Measurements from ENCODE around the gene SLC31A1. TPM values are rescaled to one million over a fixed set of nuclear protein-coding genes. Genes with fewer than 3 reads are reported as not detected.

The SLC31A1 gene
- total and polyA plus RNA-seq, 2 experiments from 2014 or later: 35.8 to 37.1 TPM

DNA sequence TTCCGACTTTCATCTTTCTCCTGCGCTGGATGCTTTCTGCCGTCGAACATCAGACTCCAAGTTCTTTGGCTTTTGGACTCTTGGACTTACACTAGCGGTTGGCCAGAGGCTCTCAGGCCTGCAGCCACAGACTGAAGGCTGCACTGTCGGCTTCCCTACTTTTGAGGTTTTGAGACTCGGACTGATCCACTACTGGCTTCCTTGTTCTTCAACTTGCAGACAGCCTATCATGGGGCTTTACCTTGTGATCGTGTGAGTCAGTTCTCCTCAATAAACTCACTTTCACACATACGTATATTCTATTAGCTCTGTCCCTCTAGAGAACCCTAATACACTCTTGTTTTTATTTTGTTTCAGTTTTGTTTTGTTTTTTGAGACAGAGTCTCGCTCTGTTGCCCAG, 10.5 kb upstream of the SLC31A1 start:
- H3K9me3 ChIP-seq (ENCODE audit: low read depth): no peaks in the 10 kb centered on the region
- no peaks in the 10 kb centered on the region for H3K27me3 ChIP-seq (replicated peaks; ENCODE audit: insufficient read depth)
- H3F3A ChIP-seq (ENCODE audit: insufficient read depth): no peaks in the 10 kb centered on the region
- TF ChIP-seq EZH2 (IDR thresholded peaks at IDR 0.05; ENCODE audit: insufficient read depth, poor library complexity, severe bottlenecking) (no peak), EZH2phosphoT487 (IDR thresholded peaks at IDR 0.05; ENCODE audit: insufficient read depth, low read depth) (no peak)
- no peaks in the 10 kb centered on the region for H3K4me1 ChIP-seq (ENCODE audit: insufficient read depth)
- no peak overlapping the region for H3K4me2 ChIP-seq (ENCODE audit: unreplicated experiment)
- DNase-seq: no peak
- in situ Hi-C loops (cut with MboI): no loop called here
- H3K9ac ChIP-seq: no peak overlapping the region
- H2AFZ ChIP-seq: no peak overlapping the region
- H3K79me2 ChIP-seq (ENCODE audit: insufficient read depth): peaks cover 44% of the 10 kb centered on the region
- peaks cover 10% of the 10 kb centered on the region; the same call in 1 of the 2 replicates for H3K36me3 ChIP-seq (ENCODE audit: low read depth)
- H3K4me3 ChIP-seq: no peak overlapping the region
- no peak overlapping the region for H3K27ac ChIP-seq
- WGBS, 2 experiments (ENCODE audit: low coverage in 1 of 2, low lambda C conversion rate in 2 of 2, missing lambda C conversion rate in 2 of 2): 97% methylated on average over 10 of the region's 10 CpGs
- H4K20me1 ChIP-seq (ENCODE audit: insufficient read depth): no peaks in the 10 kb centered on the region
- H3K9me2 ChIP-seq (ENCODE audit: insufficient read depth): no peaks in the 10 kb centered on the region

- Histone ChIP-seq H3K4me2 (ENCODE audit: unreplicated experiment) (no peak overlapping the region), H3K4me3 (no peak overlapping the region), H3K79me2 (ENCODE audit: insufficient read depth) (peaks cover 88% of the 10 kb centered on the region), H2AFZ (no peak overlapping the region), H3K9ac (no peak overlapping the region), H4K20me1 (ENCODE audit: insufficient read depth) (0 out of 2 replicates have a peak, but pooled peaks cover 3% of the 10 kb centered on the region), H3K27ac (no peak overlapping the region), H3K9me2 (ENCODE audit: insufficient read depth) (no peaks in the 10 kb centered on the region), H3F3A (ENCODE audit: insufficient read depth) (peaks cover 12% of the 10 kb centered on the region), H3K4me1 (ENCODE audit: insufficient read depth) (peaks cover 9% of the 10 kb centered on the region), H3K27me3 (replicated peaks; ENCODE audit: insufficient read depth) (no peaks in the 10 kb centered on the region), H3K36me3 (ENCODE audit: low read depth) (0 out of 2 replicates have a peak, but pooled peaks cover 5% of the 10 kb centered on the region), H3K9me3 (ENCODE audit: low read depth) (no peaks in the 10 kb centered on the region)
- in situ Hi-C loops (cut with MboI): no loop called here
- TF ChIP-seq EZH2 (IDR thresholded peaks at IDR 0.05; ENCODE audit: insufficient read depth, poor library complexity, severe bottlenecking) (no peak), EZH2phosphoT487 (IDR thresholded peaks at IDR 0.05; ENCODE audit: insufficient read depth, low read depth) (no peak)
- WGBS, 2 experiments (ENCODE audit: low coverage in 1 of 2, low lambda C conversion rate in 2 of 2, missing lambda C conversion rate in 2 of 2): 73 to 84% methylated on average over 3 of the region's 3 CpGs
- peak; percentile 5 for DNase-seq
These were observed 6.2 kb upstream of the SLC31A1 start for GRCh38 chr9:113215132-113215531.

DNA sequence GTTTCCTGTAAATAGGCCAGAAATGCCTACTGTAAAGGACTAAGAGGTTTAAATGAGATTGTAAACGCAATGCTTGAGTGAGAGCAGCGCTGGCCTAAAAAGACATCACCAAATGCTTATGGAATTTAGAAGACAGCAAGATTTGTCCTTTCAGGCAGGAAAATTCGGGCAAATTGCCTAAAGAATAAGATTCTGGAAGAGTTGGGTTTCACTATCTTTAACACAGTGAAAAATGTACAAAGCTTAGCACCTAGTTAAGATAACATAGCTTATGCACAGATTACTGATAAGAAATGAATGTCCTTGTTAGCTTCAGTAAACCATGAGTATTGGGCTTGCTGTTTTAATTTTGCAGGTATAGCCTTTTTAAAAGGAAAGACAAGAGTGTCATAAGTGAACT, 4.9 kb upstream of the SLC31A1 start:
- Histone ChIP-seq H3K9me3 (ENCODE audit: low read depth) (no peaks in the 10 kb centered on the region), H3K9ac (no peak overlapping the region), H2AFZ (no peak overlapping the region), H3K4me2 (ENCODE audit: unreplicated experiment) (no peak overlapping the region), H3K4me3 (no peak overlapping the region), H3K36me3 (ENCODE audit: low read depth) (0 out of 2 replicates have a peak, but pooled peaks cover 3% of the 10 kb centered on the region), H3K27me3 (replicated peaks; ENCODE audit: insufficient read depth) (no peaks in the 10 kb centered on the region), H4K20me1 (ENCODE audit: insufficient read depth) (0 out of 2 replicates have a peak, but pooled peaks cover 3% of the 10 kb centered on the region), H3K9me2 (ENCODE audit: insufficient read depth) (no peaks in the 10 kb centered on the region), H3K79me2 (ENCODE audit: insufficient read depth) (peaks cover 94% of the 10 kb centered on the region), H3F3A (ENCODE audit: insufficient read depth) (peaks cover 20% of the 10 kb centered on the region), H3K27ac (no peak overlapping the region), H3K4me1 (ENCODE audit: insufficient read depth) (peaks cover 12% of the 10 kb centered on the region)
- TF ChIP-seq EZH2phosphoT487 (IDR thresholded peaks at IDR 0.05; ENCODE audit: insufficient read depth, low read depth): no peak
- TF ChIP-seq EZH2 (IDR thresholded peaks at IDR 0.05; ENCODE audit: insufficient read depth, poor library complexity, severe bottlenecking): no peak
- 96 to 97% methylated on average over 3 of the region's 3 CpGs for WGBS, 2 experiments (ENCODE audit: low coverage in 1 of 2, low lambda C conversion rate in 2 of 2, missing lambda C conversion rate in 2 of 2)
- DNase-seq: no peak
- in situ Hi-C loops (cut with MboI): no loop called here

DNA sequence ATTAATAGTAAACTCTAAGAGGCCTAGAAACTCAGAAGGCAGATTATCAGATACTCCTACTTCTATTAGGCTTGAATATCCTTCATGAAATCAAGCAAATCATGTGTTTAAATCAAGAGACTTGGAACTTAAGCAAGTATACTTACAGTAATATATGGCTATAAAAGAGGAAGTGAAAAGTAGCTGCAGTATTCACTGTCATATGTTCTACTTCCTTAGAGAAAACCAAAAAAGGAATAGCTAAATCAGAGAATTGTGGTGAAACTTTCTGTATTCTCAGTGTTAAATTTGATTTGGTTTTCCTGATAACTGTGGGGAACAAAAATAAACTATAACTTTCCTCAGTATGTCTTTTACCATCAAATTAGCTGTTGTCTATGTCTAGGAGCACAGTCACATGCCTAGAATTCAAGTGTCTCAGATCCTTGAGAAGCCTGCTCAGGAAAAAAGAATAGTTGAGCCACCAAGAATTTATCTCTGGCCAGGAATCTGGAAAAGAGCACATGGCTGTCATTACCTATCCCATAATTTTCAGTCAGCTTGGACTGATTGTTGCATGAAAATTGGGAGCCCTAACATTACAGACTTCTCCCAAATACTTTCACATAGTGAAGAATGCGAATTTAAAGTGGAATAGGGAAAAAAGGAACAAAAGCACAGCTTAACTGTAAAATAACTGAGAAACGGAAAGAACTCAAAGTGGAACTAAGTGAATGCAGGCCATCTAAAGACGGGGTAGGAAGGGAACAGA, 2.0 kb upstream of the SLC31A1 start:
- no peak overlapping the region for H2AFZ ChIP-seq
- peaks cover 94% of the 10 kb centered on the region for H3K79me2 ChIP-seq (ENCODE audit: insufficient read depth)
- TF ChIP-seq EZH2phosphoT487 (IDR thresholded peaks at IDR 0.05; ENCODE audit: insufficient read depth, low read depth) (no peak), EZH2 (IDR thresholded peaks at IDR 0.05; ENCODE audit: insufficient read depth, poor library complexity, severe bottlenecking) (no peak)
- H3K4me2 ChIP-seq (ENCODE audit: unreplicated experiment): peak overlapping the region; percentile 87
- peak overlapping the region; percentile 74 for H3K27ac ChIP-seq
- in situ Hi-C loops (cut with MboI): no loop called here
- DNase-seq: no peak
- peaks cover 29% of the 10 kb centered on the region for H3K4me1 ChIP-seq (ENCODE audit: insufficient read depth)
- H3K27me3 ChIP-seq (replicated peaks; ENCODE audit: insufficient read depth): no peaks in the 10 kb centered on the region
- H3K4me3 ChIP-seq: peak overlapping the region; percentile 97
- H3K9ac ChIP-seq: peak overlapping the region; percentile 85
- WGBS, 2 experiments (ENCODE audit: low coverage in 1 of 2, low lambda C conversion rate in 2 of 2, missing lambda C conversion rate in 2 of 2): 54 to 55% methylated on average over 3 of the region's 3 CpGs
- peaks cover 27% of the 10 kb centered on the region for H3F3A ChIP-seq (ENCODE audit: insufficient read depth)
- H3K36me3 ChIP-seq (ENCODE audit: low read depth): 0 out of 2 replicates have a peak, but pooled peaks cover 3% of the 10 kb centered on the region
- 0 out of 2 replicates have a peak, but pooled peaks cover 3% of the 10 kb centered on the region for H4K20me1 ChIP-seq (ENCODE audit: insufficient read depth)
- H3K9me2 ChIP-seq (ENCODE audit: insufficient read depth): no peaks in the 10 kb centered on the region
- no peaks in the 10 kb centered on the region for H3K9me3 ChIP-seq (ENCODE audit: low read depth)

Measured in GM23248 (cell line).